ENCODE data around the gene SLC34A3. TPM values are rescaled to one million over a fixed set of nuclear protein-coding genes. Genes with fewer than 3 reads are reported as not detected.

SLC34A3 gene
- total RNA-seq, 1 donor from 2014 or later, result not detected

DNA sequence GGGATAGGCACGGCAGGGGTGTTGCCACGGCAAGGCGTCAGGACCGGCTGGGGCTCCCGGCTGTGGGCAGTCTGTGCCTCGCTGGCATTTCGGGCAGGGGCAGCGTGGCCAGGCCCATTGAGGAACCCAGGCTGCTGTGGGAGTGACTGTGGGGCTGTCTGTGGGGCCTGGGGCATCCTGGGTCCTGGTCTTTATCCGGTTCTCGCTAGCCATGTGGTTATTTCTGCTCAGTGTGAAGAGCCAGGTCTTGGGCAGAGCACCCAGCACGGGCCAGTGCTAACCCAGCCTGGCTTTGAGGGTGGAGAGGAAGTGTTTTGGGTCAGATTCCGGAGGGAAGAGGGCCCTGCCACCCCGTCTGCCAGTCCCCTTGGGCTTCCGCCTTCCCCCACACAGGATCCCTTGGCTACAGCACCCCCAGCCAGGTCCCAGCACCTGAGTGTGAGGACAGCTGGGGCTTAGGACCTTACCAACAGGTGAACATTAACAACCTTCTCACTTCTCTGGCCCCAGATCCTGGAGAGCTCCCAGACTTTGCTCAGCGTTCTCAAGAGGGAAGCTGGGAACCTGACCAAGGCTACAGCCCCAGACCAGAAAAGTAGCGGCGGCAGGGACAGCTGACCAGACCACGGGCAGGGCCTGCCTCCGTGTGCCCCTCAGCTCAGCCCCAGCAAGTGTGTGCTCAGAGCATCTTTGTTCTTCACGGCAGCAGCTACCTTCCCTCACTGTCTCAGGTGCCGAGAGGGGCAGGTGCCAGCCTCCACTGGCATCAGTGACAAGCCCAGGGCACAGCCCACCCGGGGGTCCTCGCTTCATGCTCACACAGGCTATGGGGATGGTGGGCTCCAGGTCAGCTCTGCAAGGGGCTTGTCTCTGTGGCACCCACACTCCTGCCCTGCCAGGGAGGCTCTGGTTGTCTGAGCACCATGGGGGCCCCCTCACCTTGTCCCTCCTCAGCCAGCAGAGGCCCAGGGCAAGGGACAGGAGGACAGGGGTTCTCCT is 41.1 kb upstream of the SLC34A3 start:
- DNase-seq (no peak), ATAC-seq (ENCODE audit: low read depth) (no peak)
- ChIA-PET POLR2A (interaction anchor here (0.7 to 4.4 kb wide), 23 partner anchors 8 to 463 kb away, joined by 3 to 49 read pairs (median 8); partner anchors contain the start of genes CYSRT1, MAN1B1, NDOR1 and RNF208), CTCF (interaction anchor here (0.9 to 2.0 kb wide), 10 partner anchors 12 to 143 kb away, joined by 3 to 13 read pairs (median 5); partner anchors contain the start of genes MAN1B1, RNF224 and TPRN)
- Mint-ChIP-seq H3K4me3 (peak overlapping the region; percentile 91), H3K9me3 (no peaks in the 10 kb centered on the region), H3K36me3 (ENCODE audit: low read depth) (peaks cover 43% of the 10 kb centered on the region), H3K4me1 (peaks cover 36% of the 10 kb centered on the region), H3K27ac (peak overlapping the region; percentile 91), H3K27me3 (no peaks in the 10 kb centered on the region)
- TF ChIP-seq, protein P1, sequence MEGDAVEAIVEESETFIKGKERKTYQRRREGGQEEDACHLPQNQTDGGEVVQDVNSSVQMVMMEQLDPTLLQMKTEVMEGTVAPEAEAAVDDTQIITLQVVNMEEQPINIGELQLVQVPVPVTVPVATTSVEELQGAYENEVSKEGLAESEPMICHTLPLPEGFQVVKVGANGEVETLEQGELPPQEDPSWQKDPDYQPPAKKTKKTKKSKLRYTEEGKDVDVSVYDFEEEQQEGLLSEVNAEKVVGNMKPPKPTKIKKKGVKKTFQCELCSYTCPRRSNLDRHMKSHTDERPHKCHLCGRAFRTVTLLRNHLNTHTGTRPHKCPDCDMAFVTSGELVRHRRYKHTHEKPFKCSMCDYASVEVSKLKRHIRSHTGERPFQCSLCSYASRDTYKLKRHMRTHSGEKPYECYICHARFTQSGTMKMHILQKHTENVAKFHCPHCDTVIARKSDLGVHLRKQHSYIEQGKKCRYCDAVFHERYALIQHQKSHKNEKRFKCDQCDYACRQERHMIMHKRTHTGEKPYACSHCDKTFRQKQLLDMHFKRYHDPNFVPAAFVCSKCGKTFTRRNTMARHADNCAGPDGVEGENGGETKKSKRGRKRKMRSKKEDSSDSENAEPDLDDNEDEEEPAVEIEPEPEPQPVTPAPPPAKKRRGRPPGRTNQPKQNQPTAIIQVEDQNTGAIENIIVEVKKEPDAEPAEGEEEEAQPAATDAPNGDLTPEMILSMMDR (IDR thresholded peaks at IDR 0.05), result no peak
- intact Hi-C loops (cut with micrococcal nuclease), result loop anchor here (1.0 kb wide), 1 partner anchor 38 kb away; the partner anchor contains the start of gene RNF224

DNA sequence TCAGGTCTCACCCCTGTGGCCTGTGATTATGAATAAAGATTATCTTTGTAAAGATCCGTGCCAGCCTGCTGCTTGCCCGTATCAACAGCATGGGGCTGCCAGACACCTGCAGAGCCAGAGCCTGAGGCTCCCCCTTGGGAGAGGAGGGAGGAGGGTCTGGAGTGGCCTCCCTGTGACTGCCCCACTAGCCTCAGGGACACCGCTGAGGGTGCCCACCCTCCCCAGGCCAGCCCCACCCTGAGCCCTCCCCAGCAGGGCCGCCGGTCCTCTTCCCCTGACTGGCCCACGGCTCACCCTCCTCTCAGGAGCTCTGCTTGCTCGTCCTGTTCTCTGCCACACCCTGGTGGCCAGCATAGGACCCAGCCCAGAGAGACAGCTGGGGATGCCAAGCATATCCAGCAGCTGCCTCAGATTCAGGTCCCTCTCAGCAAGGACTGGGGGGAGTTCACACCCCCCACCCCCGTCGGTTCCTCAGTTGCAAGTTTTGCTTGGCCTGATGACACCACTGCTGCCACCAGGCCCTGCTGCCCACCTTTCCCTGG is 40.3 kb upstream of the SLC34A3 start:
- Mint-ChIP-seq H3K9me3 (no peaks in the 10 kb centered on the region), H3K27ac (peak overlapping the region; percentile 41), H3K4me1 (peaks cover 36% of the 10 kb centered on the region), H3K4me3 (peak overlapping the region; percentile 64), H3K36me3 (ENCODE audit: low read depth) (peaks cover 37% of the 10 kb centered on the region), H3K27me3 (no peaks in the 10 kb centered on the region)
- no peak for ATAC-seq (ENCODE audit: low read depth)
- DNase-seq, result no peak
- intact Hi-C loops (cut with micrococcal nuclease), result no loop called here
- ChIA-PET CTCF (interaction anchor here (1.4 to 2.0 kb wide), 3 partner anchors 14 to 46 kb away, joined by 3 to 8 read pairs (median 7); no protein-coding TSS in a partner anchor), POLR2A (interaction anchor here (0.6 to 4.4 kb wide), 7 partner anchors 8 to 64 kb away, joined by 8 to 49 read pairs (median 17); partner anchors contain the start of genes NDOR1, RNF224, TMEM203 and TPRN)
- TF ChIP-seq, protein P1 (IDR thresholded peaks at IDR 0.05), result no peak

DNA sequence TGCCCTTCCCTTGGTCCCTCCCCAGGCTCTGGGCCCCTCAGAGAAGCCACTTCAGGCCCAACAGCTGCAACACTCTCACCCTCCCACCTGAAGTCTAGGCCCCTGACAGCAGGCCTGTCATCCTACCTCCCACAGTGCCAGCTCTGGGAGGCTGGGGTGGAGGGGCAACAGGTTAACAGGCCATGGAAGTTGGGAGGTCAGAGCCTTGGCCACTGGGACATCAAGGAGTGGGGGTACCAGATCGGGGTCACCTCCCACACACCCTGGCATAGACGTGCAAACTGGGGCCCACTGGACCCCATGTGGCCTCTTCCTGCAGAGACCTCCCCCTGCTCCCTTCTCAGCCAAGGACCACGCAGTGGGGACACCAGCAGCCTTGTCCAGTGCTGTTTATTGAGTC is 39.5 kb upstream of the SLC34A3 start:
- intact Hi-C loops (cut with micrococcal nuclease), result no loop called here
- DNase-seq (no peak), ATAC-seq (ENCODE audit: low read depth) (no peak)
- TF ChIP-seq, protein P1 (IDR thresholded peaks at IDR 0.05), result no peak
- H3K4me3 Mint-ChIP-seq, result no peak overlapping the region
- peak overlapping the region; percentile 41 for H3K27ac Mint-ChIP-seq
- ChIA-PET CTCF (interaction anchor here (0.9 kb wide), 1 partner anchor 14 kb away, joined by 3 read pairs; no protein-coding TSS in a partner anchor), POLR2A (interaction anchor here (4.4 kb wide), 1 partner anchor 11 kb away, joined by 49 read pairs; the partner anchor contains the start of gene TPRN)
- no peaks in the 10 kb centered on the region for H3K9me3 Mint-ChIP-seq
- H3K4me1 Mint-ChIP-seq, result peaks cover 34% of the 10 kb centered on the region
- H3K36me3 Mint-ChIP-seq (ENCODE audit: low read depth), result peaks cover 31% of the 10 kb centered on the region
- H3K27me3 Mint-ChIP-seq, result no peaks in the 10 kb centered on the region

DNA sequence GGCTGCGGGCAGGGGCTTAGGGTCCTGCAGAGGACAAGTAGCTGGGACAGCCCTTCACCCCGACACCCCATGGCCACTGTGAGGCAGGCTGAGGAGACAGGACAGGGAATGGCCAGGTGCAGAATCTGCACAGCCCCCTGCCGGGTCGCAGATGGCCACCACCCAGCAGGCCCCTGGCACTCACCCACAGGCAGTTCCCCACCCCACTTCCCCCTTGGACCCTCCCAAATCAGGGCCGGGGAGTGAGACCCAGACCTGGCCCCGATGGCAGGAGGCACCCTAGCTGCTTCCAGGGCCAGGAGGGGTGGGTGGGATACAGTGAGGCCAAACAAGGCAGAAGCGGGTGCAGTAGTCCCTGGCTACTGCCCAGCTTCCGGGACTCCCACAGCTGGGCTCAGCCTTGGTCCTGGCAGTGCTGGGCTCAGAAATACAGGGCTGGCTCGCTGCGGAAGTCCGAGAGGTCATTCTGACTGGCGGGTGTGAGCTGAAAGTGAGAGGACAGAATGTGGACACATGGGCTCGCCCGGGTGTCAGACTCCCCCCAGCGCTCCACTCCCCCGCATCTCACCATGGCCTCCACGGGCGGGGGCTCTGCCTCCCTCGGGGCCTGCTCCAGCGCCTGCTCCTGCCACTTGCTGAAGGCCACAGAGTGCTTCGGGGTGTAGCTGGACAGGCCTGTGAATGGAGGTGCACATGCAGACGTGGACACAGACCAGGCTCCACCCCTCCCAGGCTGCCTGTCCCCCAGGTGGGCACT is 38.8 kb upstream of the SLC34A3 start:
- Mint-ChIP-seq H3K4me1 (peaks cover 28% of the 10 kb centered on the region), H3K27ac (no peak overlapping the region), H3K9me3 (no peaks in the 10 kb centered on the region), H3K36me3 (ENCODE audit: low read depth) (peaks cover 25% of the 10 kb centered on the region), H3K27me3 (no peaks in the 10 kb centered on the region), H3K4me3 (no peak overlapping the region)
- POLR2A ChIA-PET, result interaction anchor here (0.6 to 0.8 kb wide), 2 partner anchors 31 to 41 kb away, joined by 3 to 4 read pairs; no protein-coding TSS in a partner anchor
- CTCF ChIA-PET, result interaction anchor here (0.9 kb wide), 1 partner anchor 15 kb away, joined by 3 read pairs; no protein-coding TSS in a partner anchor
- ATAC-seq (ENCODE audit: low read depth), result no peak
- no peak for DNase-seq
- intact Hi-C loops (cut with micrococcal nuclease), result no loop called here
- TF ChIP-seq, protein P1 (IDR thresholded peaks at IDR 0.05), result no peak

Measured in activated B cell treated with CpG ODN at 0.5 μM for 24 hours (primary cell).